ENCODE results near the gene DNAJC4.
"Not testable (repeated sequence)": the region's sequence is repeated elsewhere in the genome, so short reads cannot be mapped to it uniquely, and the experiment has no call there.

Gene DNAJC4

GRCh38 chr11:64246621-64246870 lies 16.2 kb downstream of the DNAJC4 start:
- not testable (repeated sequence) for DNase-seq

- peak; percentile 92 for DNase-seq
Observed at GRCh38 chr11:64246871-64247728, 16.8 kb downstream of the DNAJC4 start, which contains the start of gene PPP1R14B. Gene PPP1R14B (minus strand): TSS chr11:64246943. CDS start chr11:64246673, 270 bp downstream.

DNA sequence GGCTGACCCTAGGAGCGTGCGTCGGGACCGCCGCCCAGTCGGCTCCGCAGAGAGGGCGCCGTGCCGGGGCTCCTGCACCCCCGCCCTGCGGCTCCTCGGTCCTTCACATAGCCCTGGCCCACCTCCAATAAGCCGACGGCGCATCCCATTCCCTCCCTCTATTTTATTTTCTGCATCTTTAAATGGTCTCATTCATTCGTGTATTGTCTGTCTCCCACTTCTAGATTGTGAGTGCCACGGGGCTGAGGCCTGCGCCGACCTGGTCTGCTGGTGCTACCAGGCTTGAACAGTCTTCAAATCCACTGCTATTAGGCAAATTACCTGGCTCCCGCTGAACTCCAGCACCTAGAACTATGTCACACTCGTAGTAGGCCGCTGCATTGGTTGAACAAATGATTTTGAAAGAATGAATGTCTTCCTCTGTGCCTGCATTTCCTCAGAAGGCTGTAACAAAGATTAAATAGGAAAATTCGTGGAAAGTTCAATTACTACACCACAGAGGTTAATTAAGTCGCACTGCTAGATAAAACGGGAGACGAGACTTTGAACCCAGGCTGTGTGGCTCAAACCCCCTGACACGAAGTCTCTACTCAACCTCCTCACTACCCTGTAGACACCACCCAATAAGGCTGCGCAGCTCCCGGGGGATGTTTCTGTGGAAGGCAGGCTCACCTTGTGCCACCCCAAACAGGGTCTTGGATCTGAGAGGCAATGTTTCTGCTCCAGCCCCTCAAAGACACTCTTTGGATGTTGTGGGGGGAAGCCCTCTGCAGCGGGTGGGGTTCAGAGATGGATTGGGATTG lies 17.6 kb downstream of the DNAJC4 start:
- DNase-seq = no peak

DNA sequence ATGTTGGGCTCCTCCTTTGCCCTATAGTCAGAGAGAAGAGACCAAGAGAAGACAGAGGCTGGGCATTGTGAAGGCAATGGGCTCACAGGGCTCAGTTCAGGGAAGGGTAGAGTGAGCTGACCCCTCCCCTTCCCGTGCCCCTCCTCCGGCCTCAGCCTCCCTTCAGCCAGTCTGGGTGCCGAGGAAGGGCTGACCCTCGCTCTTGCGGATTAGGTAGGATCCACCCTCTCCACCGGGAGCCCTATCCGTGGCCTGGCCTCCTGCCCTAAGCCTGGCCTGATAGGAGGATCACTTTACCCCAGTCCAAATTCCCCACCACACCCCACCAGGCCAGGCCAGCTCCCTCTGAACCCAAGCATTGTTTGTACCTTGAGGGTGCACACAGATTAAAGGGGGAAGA lies 18.2 kb downstream of the DNAJC4 start:
- no peak for DNase-seq

- DNase-seq = no peak
Observed at GRCh38 chr11:64249038-64249437, 18.7 kb downstream of the DNAJC4 start.

DNA sequence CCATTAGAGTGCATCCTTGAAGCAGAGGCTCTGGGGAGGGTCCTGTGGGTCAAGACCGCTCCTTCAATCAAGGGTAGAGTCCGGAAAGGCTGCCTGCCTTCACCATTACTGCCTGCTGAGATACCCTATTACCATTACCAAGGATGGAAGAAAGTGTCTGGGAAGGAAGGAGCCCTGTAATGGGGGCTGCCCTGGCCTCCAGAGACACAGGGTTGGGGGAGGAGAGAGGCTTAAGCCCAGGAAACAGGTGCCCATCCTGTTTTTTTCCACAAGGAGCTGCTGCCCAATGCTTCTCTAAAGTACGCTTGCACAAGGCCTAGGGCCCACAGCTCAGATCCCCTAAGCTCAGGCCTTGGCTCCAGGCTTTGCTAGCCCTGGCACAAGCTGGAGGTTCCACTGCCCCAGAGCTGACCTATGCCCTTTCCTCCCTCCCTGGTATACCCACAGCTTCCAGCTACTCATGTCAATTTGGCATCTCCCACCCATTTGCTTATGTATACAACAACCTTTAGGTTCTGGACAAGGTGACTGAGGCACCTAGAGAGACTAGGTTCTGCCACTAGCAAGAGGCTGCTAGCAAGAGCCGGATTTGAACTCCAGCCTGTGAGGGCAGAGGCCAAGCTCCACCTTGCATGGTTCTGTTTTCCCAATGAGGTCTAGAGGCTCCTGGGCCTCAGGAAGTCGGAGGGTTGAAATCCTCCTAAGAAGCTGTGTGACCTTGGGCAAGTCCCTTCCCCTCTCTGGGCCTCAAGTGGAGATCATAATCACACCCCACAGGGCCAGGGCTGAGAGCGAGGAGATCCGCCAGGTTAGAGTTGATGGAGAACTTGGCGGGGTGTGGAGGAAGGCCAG lies 19.4 kb downstream of the DNAJC4 start:
- DNase-seq = no peak

- DNase-seq = no peak
Observed at GRCh38 chr11:64250415-64251015, 20.2 kb downstream of the DNAJC4 start.

- peak; percentile 79 for DNase-seq
Observed at GRCh38 chr11:64251016-64251752, 20.8 kb downstream of the DNAJC4 start, which contains the start of gene PLCB3. Gene PLCB3 (plus strand): TSS chr11:64251530. CDS start chr11:64251650, 120 bp downstream.

- DNase-seq = no peak
Observed at GRCh38 chr11:64251753-64252002, 21.3 kb downstream of the DNAJC4 start.

DNA sequence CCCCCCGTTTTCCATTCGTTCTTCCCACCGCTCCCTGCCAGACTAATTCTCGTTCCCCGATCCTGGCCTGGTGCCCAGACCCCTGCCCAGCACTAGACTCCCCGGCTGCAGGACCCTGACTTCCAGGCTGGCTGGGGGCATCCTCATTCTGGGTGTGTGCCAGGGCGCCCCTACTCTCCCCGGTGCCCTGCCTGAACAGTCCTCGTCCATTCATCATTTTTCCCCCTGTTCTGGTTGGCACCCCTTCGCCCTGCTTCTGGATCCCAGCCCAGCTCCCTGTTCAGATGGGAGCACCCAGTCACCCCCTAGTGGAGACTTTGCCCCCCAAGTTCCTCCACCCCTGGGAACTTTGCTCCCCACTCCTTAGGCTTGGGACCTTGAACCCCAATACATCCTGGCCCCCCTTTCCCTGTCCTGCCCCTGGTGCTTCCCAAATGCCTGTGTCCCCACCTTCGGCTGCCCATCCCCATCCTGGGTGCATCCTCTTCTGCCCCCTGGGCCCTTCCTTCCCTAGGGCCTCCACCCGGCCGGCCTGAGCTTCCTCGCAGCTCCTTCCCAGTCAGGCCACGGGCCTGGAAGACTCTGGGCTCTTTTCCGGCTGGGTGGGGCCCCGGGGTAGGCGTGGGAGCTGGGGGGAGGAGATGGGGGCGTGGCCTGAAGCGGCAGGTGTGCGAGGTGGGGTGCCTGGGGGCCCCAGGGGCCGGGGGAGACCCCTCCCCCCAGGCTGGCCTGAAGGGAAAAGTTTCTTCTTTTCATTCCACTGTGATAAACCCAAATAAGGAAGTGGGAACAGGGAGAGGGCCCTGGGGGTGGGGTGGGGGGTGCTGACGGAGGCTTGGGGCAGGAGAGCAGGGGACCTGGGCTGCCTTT lies 21.9 kb downstream of the DNAJC4 start:
- DNase-seq = peak; percentile 42

DNA sequence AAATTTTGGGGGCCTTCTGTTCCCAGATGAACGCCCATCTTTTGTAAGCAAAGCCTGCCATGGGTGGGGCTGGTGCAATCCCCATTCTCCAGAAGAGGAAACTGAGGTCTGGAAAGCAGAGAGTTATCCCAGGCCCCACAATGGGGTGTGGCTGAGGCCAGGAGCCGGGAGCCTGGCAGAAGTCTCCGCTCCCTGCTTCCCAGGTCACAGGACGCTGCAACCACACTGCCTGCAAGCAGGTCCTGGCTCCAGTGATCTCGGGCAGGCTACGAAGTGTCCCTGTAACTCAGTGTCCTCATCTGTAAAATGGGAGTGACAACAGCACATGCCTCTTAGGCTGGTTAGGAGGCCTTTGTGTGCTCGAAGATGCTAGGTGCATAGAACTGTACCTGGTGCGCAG lies 22.7 kb downstream of the DNAJC4 start:
- DNase-seq = no peak

- no peak for DNase-seq
Observed at GRCh38 chr11:64253481-64253880, 23.1 kb downstream of the DNAJC4 start.

GRCh38 chr11:64254326-64254725 lies 24.0 kb downstream of the DNAJC4 start:
- DNase-seq = no peak

DNA sequence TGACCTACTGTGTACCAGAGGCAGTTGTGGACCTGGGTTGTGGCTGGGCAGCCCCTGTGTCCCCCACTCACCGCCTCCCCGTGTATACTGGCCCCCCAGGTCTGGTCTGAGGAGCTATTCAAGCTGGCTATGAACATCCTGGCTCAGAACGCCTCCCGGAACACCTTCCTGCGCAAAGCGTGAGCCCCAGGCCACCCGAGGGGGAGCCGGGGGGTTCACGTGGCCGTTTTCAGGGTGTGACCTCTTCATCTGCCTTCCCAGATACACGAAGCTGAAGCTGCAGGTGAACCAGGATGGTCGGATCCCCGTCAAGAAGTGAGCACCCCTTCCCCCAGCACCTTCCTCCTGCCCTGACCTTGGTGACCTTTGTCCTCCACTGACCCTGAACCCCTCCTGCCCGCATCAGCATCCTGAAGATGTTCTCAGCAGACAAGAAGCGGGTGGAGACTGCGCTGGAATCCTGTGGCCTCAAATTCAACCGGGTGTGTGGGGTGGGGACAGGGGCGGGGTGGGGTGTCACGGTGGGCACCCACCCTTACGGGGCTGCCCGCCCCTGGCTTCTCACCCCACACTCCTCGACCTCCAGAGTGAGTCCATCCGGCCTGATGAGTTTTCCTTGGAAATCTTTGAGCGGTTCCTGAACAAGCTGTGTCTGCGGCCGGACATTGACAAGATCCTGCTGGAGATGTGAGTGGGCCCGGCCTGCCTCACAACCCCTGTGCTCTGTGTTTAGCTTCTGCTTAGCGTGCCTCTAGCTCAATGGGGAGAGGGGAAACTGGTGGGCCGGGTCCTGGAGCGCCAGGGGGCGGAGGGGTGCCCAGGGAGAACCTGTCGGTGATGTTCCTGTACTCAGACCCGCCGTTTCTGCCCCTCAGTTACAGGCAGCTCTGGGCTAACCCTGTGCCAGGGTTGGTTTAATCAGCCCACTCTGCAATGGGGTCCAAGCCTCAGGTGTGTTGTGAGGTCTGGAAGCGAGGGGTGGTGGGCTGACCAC lies 25.1 kb downstream of the DNAJC4 start:
- no peak for DNase-seq

- DNase-seq = no peak
Observed at GRCh38 chr11:64256300-64256699, 26.0 kb downstream of the DNAJC4 start.

DNA sequence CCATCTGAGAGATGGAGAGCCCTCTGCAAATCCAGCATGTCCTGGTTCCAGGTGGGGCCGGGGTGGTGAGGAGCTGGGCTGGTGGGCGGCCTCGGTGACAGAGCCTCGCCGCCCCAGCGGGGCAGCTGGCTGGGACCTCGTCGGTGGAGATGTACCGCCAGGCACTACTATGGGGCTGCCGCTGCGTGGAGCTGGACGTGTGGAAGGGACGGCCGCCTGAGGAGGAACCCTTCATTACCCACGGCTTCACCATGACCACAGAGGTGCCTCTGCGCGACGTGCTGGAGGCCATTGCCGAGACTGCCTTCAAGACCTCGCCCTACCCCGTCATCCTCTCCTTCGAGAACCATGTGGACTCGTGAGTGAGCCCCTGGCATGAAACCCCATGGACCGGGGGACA lies 28.0 kb downstream of the DNAJC4 start:
- DNase-seq = no peak

GRCh38 chr11:64258946-64259532 lies 28.7 kb downstream of the DNAJC4 start:
- DNase-seq = no peak

DNA sequence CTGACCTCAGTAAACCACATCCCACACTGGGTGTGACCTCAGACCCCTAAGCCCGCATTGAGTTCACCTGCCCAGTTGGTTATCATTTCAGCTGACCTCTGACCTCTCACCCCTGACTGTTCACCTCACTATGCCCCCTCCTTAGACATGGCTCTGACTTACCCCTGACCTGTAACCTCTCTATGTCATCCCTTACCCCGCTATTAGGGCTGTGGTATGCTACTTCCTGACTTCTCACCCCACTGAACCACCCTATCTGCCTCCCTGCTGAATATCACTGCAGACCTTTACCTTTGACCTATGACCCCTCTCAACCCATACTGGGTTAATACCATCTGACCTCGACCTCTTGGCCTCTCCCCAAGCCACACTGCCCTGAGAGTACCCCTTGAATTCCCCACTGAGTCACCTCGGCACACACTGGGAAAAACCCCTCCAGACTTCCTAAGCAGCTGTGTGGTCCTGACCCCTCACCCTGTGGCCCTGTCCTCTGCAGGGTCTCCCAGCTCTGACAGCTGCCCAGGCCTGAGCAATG lies 29.3 kb downstream of the DNAJC4 start:
- DNase-seq = no peak

- no peak for DNase-seq
Observed at GRCh38 chr11:64260147-64260708, 29.9 kb downstream of the DNAJC4 start.
